HG02763 (cell line): Measurements from ENCODE around the gene CHN2.

Experiments used
- ATAC-seq: cut with Tn5 transposase; IDR thresholded peaks from one replicate; pipeline ENCODE4 v1.9.1; 2021; ENCODE audit warnings: mild to moderate bottlenecking, moderate library complexity; ENCODE audit not compliant: unreplicated experiment

The CHN2 gene

GRCh38 chr7:29483219-29484104, 288.9 kb downstream of the CHN2 start:
- ATAC-seq, result no peak

GRCh38 chr7:29484280-29484679, 289.7 kb downstream of the CHN2 start:
- ATAC-seq, result no peak

GRCh38 chr7:29485339-29486190, 291.0 kb downstream of the CHN2 start:
- ATAC-seq, result no peak

- no peak for ATAC-seq
Measured at GRCh38 chr7:29486191-29486700, 291.7 kb downstream of the CHN2 start.

GRCh38 chr7:29487424-29487823, 292.8 kb downstream of the CHN2 start:
- ATAC-seq, result no peak

GRCh38 chr7:29488203-29488970, 293.8 kb downstream of the CHN2 start:
- ATAC-seq, result no peak

- ATAC-seq, result no peak
Measured at GRCh38 chr7:29488977-29489376, 294.4 kb downstream of the CHN2 start.

- no peak for ATAC-seq
Measured at GRCh38 chr7:29490094-29490607, 295.6 kb downstream of the CHN2 start.

GRCh38 chr7:29494350-29494749, 299.8 kb downstream of the CHN2 start:
- no peak for ATAC-seq

GRCh38 chr7:29495653-29496052, 301.1 kb downstream of the CHN2 start:
- ATAC-seq, result no peak

GRCh38 chr7:29496355-29497020, 301.9 kb downstream of the CHN2 start:
- ATAC-seq, result no peak

GRCh38 chr7:29499932-29500331, 305.4 kb downstream of the CHN2 start:
- no peak for ATAC-seq

- no peak for ATAC-seq
Measured at GRCh38 chr7:29500719-29501118, 306.1 kb downstream of the CHN2 start.

- ATAC-seq, result no peak
Measured at GRCh38 chr7:29502133-29502532, 307.6 kb downstream of the CHN2 start.

GRCh38 chr7:29505931-29506330, 311.4 kb downstream of the CHN2 start:
- ATAC-seq, result no peak

GRCh38 chr7:29508608-29509007, 314.0 kb downstream of the CHN2 start:
- no peak for ATAC-seq

GRCh38 chr7:29510028-29510427, 315.5 kb downstream of the CHN2 start:
- no peak for ATAC-seq

GRCh38 chr7:29511337-29511736, 316.8 kb downstream of the CHN2 start:
- ATAC-seq, result no peak

GRCh38 chr7:29511851-29512250, 317.3 kb downstream of the CHN2 start:
- ATAC-seq, result no peak

- no peak for ATAC-seq
Measured at GRCh38 chr7:29516491-29516890, 321.9 kb downstream of the CHN2 start.
